ENCODE results near the gene OR6J1. TPM values are rescaled to one million over a fixed set of nuclear protein-coding genes. Genes with fewer than 3 reads are reported as not detected.
"Not testable (repeated sequence)": the region's sequence is repeated elsewhere in the genome, so short reads cannot be mapped to it uniquely, and the experiment has no call there.

The OR6J1 gene
- total and polyA plus RNA-seq, 9 of the 15 experiments (the other 6 are each of a cell fraction or from before 2014, with no cell fraction given), result not detected

- H3K9me1 ChIP-seq (ENCODE audit: control insufficient read depth, insufficient read depth, low read length); DNase-seq (ENCODE audit: extremely low read depth in 1 of 4, low spot score in 3 of 4); H2AFZ ChIP-seq (ENCODE audit: low read depth, low read length); CTCF ChIA-PET (ENCODE audit: low intra/inter-chr PET ratio); FAIRE-seq; in situ Hi-C loops (cut with MboI); H3K27ac ChIP-seq (ENCODE audit: extremely low read depth, low read depth, low read length); H3K27me3 ChIP-seq (ENCODE audit: control insufficient read depth in 2 of 2, insufficient read depth in 2 of 2, low read length in 2 of 2); H3K4me1 ChIP-seq (replicated peaks in 1 of 2; ENCODE audit: control insufficient read depth in 2 of 2, insufficient read depth in 2 of 2, low read length in 2 of 2); H3K4me2 ChIP-seq (ENCODE audit: insufficient read depth, low read length); H3K9me3 ChIP-seq (replicated peaks; ENCODE audit: control insufficient read depth, insufficient read depth, low read depth, low read length); BruUV-seq (replicated peaks); H3K36me3 ChIP-seq (ENCODE audit: control insufficient read depth, insufficient read depth, low read length); H3K4me3 ChIP-seq; POLR2A ChIA-PET; H4K20me1 ChIP-seq (replicated peaks; ENCODE audit: control insufficient read depth, insufficient read depth, low read length); intact Hi-C loops (cut with micrococcal nuclease); H3K79me2 ChIP-seq (ENCODE audit: control insufficient read depth, insufficient read depth, low read length); ATAC-seq; H3K9ac ChIP-seq (ENCODE audit: insufficient read depth in 1 of 2, low read depth in 2 of 2, low read length in 2 of 2): not testable (repeated sequence)
- TF ChIP-seq ZNF146 (CRISPR knock-in tag; IDR thresholded peaks at IDR 0.05; ENCODE audit: unreplicated experiment) (peak; percentile 97), KDM1A (IDR thresholded peaks at IDR 0.05) (0 out of 4 replicates have a peak, but pooled peaks of 1 of the 2 experiments have one; percentile 8), RBM25 (IDR thresholded peaks at IDR 0.05; ENCODE audit: low read depth, low read length, severe bottlenecking) (peak; percentile 53), BCOR (IDR thresholded peaks at IDR 0.05) (peak; percentile 76; the same call in 1 of the 2 replicates)
- WGBS (ENCODE audit: insufficient coverage, low coverage, missing lambda C conversion rate), result 8% methylated on average over 2 of the region's 2 CpGs
Observed at GRCh38 chr14:22615765-22616164, 28.4 kb downstream of the OR6J1 start.

- Histone ChIP-seq H3K4me2 (ENCODE audit: insufficient read depth, low read length) (no peak overlapping the region), H3K27me3 (ENCODE audit: control insufficient read depth in 2 of 2, insufficient read depth in 2 of 2, low read length in 2 of 2) (no peaks in the 10 kb centered on the region), H4K20me1 (replicated peaks; ENCODE audit: control insufficient read depth, insufficient read depth, low read length) (no peaks in the 10 kb centered on the region; the same call in 1 of the 2 replicates), H3K27ac (ENCODE audit: extremely low read depth, low read depth, low read length) (no peak overlapping the region), H3K9ac (ENCODE audit: insufficient read depth in 1 of 2, low read depth in 2 of 2, low read length in 2 of 2) (no peak overlapping the region), H3K36me3 (ENCODE audit: control insufficient read depth, insufficient read depth, low read length) (peaks cover 12% of the 10 kb centered on the region; the same call in 2 of the 3 replicates), H3K9me3 (replicated peaks; ENCODE audit: control insufficient read depth, insufficient read depth, low read depth, low read length) (no peaks in the 10 kb centered on the region), H3K9me1 (ENCODE audit: control insufficient read depth, insufficient read depth, low read length) (no peaks in the 10 kb centered on the region), H2AFZ (ENCODE audit: low read depth, low read length) (no peak overlapping the region), H3K79me2 (ENCODE audit: control insufficient read depth, insufficient read depth, low read length) (no peaks in the 10 kb centered on the region), H3K4me3 (no peak overlapping the region), H3K4me1 (replicated peaks in 1 of 2; ENCODE audit: control insufficient read depth in 2 of 2, insufficient read depth in 2 of 2, low read length in 2 of 2) (no peaks in the 10 kb centered on the region)
- ChIA-PET POLR2A (interaction anchor here (0.6 kb wide), 1 partner anchor 20 kb away, joined by 6 read pairs; no protein-coding TSS in a partner anchor), CTCF (ENCODE audit: low intra/inter-chr PET ratio) (interaction anchor here (0.5 kb wide), 1 partner anchor 644 kb away, joined by 4 read pairs; no protein-coding TSS in a partner anchor)
- TF ChIP-seq PPARD (CRISPR knock-in tag; IDR thresholded peaks at IDR 0.05), result no peak
- TF ChIP-seq HBP1 (CRISPR knock-in tag; IDR thresholded peaks at IDR 0.05), result no peak
- TF ChIP-seq PKNOX1 (IDR thresholded peaks at IDR 0.05), result peak; percentile 90
- peak; percentile 88 for TF ChIP-seq MEIS2 (IDR thresholded peaks at IDR 0.05; ENCODE audit: partially characterized antibody)
- no peak for TF ChIP-seq PBX2 (CRISPR knock-in tag; IDR thresholded peaks at IDR 0.05; ENCODE audit: low read depth)
- peak; percentile 87 for TF ChIP-seq PBX2 (tag; conservative IDR thresholded peaks at IDR 0.05; ENCODE audit: low read depth)
- intact Hi-C loops (cut with micrococcal nuclease), result no loop called here
- 13% methylated on average over 6 of the region's 6 CpGs for WGBS (ENCODE audit: insufficient coverage, low coverage, missing lambda C conversion rate)
- in situ Hi-C loops (cut with MboI), result no loop called here
- no TSS peak for BruUV-seq (replicated peaks)
- FAIRE-seq (no peak), DNase-seq (ENCODE audit: extremely low read depth in 1 of 4, low spot score in 3 of 4) (peak in 1 of 4 experiments; percentile 18), ATAC-seq (peak; percentile 58; the same call in 2 of the 3 replicates)
Observed at GRCh38 chr14:22614240-22614799, 29.8 kb downstream of the OR6J1 start.
